Stimulated activated CD8-positive, alpha-beta memory T cell treated with anti-CD3 and anti-CD28 coated beads, Interleukin-2, amount 100 ng/mL, for 48 hours (primary cell): ENCODE measurements around the gene ZMYND11.
"Not testable (repeated sequence)": the region's sequence is repeated elsewhere in the genome, so short reads cannot be mapped to it uniquely, and the experiment has no call there.

Experiments used
- DNase-seq, 2 donors: peaks; one replicate each; pipeline ENCODE4 v3.0.0-alpha.2; 2020; ENCODE audit warnings: low read depth in 2 of 2

Gene ZMYND11

DNA sequence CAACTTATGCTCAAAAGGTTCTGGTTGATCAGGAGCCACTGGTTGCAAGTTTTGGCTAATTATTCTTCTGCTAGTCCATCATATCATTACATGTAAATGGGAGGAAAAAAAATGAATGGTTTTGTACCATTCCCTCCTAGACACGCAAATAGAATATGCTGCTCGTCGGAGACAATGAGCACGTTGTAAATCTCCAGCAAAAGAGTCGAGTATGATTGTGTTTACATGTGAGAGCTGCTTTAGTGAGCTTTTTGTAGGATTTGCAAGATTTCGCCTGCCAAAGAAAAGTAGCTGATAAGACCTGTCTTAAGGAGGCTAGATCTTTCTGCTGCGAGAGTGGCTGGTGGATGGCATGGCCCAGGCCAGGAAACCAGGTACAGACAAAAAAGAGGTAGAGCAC, 109.0 kb downstream of the ZMYND11 start:
- DNase-seq = no peak

DNA sequence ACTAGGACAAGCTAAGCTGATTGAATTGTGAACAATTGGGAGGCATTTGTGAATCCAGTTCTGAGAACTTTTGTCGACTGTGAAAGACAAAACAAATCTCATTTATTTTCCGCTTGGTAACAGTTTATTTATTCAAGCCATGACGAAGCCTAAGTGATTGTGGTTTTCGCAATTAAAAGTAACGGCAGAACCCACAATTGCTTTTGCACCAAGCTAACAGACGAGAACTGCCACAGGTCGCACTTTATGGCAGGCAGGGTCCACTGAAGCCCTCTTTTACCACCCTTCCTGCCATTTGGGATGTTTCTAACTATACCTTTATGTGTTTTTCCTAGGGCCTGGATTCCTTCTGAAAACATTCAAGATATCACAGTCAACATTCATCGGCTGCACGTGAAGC, 111.2 kb downstream of the ZMYND11 start:
- DNase-seq = no peak

DNA sequence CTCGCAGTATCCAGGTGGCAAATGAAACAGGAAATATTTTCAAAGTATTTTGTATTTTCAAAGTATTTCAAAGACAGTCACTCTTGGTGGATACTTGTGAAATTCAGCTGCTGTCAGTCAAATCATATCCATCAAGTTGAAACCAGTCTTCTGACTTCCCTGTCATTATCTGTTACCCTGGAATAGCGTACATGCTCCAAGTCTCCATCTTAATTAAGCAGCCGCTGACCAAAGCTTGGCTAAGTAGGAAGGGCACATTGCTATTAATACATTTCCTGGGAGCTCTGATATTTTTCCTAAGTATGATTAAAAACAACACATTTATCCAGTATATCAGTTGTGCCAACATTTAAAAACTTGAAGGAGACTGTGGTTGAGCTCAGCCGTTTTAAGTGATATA, 112.2 kb downstream of the ZMYND11 start:
- no peak for DNase-seq

DNA sequence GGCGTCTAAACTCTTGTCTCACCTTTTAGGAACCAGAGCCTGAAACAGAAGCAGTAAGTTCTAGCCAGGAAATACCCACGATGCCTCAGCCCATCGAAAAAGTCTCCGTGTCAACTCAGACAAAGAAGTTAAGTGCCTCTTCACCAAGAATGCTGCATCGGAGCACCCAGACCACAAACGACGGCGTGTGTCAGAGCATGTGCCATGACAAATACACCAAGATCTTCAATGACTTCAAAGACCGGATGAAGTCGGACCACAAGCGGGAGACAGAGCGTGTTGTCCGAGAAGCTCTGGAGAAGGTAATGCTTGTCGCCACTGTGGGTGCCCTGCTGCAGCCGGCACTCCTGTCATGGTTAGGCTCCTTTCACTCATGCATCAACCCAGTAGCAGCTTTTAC, 113.1 kb downstream of the ZMYND11 start:
- no peak for DNase-seq

DNA sequence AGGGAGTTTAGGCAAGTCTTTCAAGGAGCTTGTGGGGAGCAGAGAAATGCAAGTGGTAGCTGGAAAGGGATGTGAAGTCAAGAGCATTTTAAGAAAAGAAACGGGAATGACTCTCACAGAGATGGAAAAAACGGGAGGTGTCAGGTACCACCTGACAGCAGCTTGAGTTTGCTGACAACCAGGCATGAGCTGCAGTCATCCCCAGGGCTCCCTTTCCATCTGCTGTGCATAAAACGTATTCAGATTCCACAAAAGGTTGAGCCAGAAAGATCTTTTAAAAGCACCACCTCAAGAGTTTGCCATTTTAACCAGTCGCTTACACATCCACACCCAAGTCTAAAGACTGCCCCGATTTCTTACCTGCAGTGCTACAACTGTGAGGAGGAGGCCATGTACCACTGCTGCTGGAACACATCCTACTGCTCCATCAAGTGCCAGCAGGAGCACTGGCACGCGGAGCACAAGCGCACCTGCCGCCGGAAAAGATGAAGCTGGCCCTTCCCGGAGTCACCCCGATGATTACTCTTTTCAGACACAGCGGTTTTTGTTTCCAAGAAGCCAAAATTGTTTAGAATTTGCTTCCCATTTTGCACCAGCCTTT, 116.8 kb downstream of the ZMYND11 start:
- no peak for DNase-seq

DNA sequence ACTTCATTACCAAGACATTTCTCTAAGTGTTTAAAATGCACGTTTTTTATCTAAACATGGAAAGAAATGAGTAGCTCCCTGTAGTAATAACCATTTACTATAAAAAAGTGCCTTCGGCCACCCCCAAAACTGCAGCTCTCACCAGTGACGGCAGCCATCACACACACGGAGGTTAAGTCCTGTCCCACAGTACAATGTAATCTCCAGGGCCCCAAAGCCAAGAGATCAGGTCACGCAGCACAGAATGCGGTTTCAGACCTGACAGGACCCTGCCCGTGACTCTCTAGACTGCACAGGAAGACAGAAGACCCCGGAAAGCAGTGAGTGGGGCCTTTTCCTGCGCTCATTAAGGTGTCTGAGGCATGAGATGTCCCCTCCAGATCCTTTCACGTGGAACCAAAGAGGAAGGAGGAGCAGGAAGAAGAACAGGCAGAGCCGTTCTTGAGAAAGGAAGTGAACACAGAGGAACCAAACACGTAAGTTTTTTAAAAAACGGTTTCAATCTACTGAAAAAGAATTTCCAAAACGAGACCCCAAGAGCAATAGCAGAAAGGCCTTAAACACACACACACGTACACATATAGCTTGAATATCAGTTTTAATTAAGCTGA, 125.7 kb downstream of the ZMYND11 start:
- DNase-seq = no peak

DNA sequence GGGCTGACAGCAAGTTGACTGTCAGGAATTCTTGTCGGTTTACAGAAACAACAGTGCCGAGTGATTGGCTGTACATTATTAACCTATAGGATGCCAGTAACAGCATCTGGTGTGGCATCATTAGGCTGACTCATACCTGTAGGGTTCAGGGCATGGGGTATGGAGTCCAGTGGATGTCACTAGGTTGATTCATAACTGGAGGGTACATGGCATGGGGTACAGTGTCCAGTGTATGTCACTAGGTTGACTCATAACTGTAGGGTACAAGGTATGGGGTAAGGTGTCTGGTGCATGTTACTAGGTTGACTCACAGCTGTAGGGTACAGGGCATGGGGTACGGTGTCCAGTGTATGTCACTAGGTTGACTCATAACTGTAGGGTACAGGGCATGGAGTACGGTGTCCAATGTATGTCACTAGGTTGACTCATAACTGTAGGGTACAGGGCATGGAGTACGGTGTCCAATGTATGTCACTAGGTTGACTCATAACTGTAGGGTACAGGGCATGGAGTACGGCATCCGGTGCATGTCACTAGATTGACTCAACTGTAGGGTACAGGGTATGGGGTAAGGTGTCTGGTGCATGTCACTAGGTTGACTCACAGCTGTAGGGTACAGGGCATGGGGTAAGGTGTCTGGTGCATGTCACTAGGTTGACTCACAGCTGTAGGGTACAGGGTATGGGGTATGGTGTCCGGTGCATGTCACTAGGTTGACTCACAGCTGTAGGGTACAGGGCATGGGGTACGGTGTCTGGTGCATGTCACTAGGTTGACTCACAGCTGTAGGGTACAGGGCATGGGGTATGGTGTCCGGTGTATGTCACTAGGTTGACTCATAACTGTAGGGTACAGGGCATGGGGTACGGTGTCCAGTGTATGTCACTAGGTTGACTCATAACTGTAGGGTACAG, 129.2 kb downstream of the ZMYND11 start:
- not testable (repeated sequence) for DNase-seq

DNA sequence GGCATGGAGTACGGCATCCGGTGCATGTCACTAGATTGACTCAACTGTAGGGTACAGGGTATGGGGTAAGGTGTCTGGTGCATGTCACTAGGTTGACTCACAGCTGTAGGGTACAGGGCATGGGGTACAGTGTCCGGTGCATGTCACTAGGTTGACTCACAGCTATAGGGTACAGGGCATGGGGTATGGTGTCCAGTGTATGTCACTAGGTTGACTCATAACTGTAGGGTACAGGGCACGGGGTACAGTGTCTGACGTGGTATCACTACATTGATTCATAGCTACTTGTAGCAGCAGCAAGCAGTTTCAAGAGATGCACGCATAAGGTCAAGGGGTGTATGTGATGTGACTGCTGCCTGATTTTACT, 129.8 kb downstream of the ZMYND11 start:
- DNase-seq = not testable (repeated sequence)

DNA sequence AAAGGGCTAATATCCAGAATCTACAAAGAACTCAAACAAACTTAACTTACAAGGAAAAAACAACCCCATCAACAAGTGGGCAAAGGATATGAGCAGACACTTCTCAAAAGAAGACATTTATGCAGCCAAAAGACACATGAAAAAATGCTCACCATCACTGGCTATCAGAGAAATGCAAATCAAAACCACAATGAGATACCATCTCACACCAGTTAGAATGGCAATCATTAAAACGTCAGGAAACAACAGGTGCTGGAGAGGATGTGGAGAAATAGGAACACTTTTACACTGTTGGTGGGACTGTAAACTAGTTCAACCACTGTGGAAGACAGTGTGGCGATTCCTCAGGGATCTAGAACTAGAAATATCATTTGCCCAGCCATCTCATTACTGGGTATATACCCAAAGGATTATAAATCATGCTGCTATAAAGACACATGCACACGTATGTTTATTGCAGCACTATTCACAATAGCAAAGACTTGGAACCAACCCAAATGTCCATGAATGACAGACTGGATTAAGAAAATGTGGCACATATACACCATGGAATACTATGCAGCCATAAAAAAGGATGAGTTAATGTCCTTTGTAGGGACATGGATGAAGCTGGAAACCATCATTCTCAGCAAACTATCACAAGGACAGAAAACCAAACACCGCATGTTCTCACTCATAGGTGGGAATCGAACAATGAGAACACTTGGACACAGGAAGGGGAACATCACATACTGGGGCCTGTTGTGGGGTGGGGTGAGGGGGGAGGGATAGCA, 130.7 kb downstream of the ZMYND11 start:
- DNase-seq = not testable (repeated sequence)

DNA sequence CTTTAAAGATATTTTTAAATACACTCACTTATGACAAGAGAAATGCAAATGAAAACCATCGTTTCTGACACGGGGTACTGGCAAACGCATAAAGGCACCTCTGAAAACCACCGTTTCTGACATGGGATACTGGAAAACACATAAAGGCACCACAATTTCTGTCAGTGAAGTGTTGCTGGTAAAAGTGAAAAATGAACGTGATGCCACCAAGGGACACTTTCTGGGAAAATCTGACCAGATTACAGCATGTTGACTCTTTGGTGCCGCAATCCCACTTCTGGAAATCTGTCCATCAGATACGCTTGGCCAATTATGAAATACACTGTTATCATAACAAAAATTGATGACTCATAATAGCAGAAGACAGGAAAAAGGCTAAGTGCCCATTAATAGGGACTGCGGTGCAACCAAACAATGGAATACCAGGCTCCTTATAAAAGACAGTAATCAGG, 131.7 kb downstream of the ZMYND11 start:
- DNase-seq = no peak

DNA sequence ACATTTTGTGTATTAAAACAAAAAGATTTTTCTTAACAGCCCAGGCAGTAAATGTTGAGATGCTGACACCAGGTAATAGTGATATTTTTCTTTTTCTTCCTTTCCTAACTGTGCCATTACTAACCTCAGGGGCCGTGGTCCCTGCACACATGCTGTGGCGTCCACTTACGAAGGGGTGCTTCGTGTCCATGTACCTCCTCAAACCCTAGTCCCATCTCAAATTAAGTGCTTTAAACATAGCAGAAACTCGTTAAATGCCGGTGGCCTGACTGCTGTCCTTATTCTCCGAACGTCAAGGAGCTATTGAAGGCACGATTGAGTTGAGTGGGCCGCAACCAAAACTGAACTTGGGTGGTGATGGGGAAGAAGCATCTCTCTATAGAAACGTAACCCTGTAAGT, 132.4 kb downstream of the ZMYND11 start:
- DNase-seq = no peak

DNA sequence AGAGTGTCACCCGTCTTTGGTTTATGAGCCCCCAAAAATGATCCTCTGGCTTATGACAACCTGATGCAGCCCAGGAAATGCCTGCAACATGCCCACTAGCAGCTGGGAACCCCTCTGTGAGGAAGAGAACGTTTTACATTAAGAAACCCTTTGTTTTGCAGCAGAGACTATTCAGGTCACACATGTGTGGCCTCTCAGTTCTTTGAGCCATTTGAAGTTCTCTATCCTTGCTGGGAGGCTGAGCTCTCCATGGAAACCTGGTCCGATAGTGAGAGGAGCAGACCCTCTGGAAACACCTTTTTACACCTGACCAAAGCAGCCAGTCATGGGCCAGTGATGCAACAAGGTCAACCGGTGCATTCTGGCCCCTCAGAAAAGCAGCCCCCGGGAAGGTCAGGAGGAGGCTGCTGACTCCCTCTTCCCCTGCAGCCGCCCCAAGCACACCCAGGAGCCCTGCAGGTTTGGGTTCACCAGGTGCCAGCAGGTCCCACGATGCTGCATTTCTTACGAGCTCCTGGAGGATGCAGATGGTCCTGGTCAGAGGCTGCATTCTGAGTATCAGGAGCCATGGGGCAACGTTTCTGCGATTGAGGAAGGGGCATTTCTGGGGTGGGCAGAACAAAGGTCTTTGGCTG, 134.3 kb downstream of the ZMYND11 start:
- no peak for DNase-seq

DNA sequence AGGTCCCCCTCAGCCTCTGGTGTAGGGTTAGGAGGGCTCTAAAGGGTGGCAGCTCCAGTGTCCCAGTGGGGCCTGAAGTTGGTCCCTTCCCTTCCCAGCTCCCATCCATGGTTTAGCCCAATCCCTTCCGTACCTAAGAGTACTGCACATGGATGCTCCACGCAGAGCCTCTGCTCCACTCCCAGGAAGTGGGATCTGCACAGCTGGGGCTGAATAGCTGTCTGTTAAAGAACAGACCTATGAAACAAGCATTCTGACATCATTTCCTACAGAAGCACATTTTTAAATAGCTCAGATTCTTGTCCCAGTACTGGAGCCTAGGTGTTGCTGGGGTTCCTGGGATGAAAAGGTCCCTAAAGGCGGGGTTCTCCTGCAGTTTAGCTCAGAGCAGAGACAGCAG, 135.9 kb downstream of the ZMYND11 start:
- no peak for DNase-seq

DNA sequence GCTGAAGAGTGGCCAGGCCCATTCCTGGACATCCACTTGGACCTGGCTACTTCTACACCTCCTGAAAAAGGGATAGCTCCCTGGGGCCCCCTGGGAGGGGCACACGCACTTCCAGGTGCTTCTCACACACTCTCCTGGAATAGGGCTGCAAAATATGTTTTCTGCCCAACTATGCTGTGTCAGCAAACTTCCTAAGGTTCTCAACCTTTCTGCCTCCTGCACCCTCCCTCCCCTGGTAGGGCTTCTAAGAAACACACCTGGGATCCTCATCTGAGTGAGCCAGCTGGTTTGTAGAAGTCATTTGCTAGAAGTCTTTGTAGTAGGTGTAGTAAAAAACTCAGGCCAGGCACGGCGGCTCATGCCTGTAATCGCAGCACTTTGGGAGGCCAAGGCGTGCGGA, 136.5 kb downstream of the ZMYND11 start:
- no peak for DNase-seq

DNA sequence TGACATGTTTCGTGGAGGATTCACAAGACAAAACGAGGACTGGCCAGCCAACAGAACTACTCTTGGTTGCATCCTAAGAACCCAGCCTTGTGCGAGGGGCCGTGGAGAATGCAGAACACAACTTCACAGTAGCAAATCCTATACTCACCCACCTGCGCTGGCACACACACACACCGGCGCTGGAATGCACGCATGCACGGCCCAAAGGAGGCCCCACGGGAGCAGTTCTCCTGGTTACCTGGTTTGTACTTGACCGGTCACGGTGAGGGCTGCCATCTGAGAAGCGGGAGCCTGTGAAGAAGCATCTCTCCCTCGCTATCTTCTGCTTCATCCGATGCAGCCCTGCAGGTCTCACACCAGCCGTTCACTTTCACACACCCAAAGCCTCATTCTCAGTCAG, 137.8 kb downstream of the ZMYND11 start:
- DNase-seq = no peak

DNA sequence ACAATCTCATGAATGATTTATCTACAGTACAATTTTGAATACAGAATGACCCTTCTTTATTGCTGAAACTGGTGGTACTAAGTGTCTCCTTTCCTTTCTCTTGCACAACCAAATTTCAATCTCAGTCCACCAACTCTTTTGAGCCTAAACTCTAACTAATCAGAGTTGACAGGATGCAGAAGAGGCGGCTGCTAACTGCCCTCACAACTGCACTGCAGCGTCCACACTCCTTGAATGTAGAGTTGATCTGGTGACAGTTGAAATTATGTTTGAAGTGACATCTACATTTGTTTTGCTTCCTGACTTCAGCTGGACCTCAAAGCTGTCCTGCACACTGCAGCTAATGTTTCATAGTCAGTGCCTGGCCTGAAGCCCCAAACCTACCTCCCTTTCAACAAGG, 139.6 kb downstream of the ZMYND11 start:
- DNase-seq = no peak

DNA sequence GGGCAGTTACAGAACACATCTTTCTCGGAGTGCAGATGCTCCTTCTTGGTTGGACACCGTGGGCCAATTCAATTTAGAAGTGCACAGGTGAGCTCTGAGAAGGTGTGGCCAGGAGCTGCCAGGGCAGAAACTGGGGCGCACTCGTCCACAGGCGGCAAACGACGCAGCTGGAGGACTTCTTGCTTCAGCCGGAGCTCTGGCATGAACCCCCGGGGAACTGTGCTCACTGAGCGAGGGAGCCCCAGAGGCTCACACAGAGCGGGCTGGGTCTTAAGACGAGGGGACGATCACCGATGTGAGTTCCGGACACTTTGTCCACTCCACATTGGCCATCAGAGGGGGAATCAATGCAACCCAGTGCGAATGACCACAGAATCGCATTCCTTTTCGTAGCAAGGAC, 140.4 kb downstream of the ZMYND11 start:
- DNase-seq = no peak

DNA sequence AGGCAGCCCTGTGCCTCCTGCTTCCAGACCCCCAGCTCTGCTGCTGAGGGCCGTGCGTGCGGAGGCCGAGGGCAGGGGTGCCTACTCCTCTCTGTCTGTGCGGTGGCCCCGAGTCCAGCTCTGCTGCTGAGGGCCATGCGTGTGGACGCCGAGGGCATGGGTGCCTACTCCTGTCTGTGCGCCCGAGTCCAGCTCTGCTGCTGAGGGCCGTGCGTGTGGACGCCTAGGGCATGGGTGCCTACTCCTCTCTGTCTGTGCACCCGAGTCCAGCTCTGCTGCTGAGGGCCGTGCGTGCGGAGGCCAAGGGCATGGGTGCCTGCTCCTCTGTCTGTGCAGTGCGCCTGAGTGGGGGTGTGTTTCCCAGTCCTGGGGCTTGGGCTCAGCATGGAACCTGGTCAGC, 142.7 kb downstream of the ZMYND11 start:
- DNase-seq = no peak

DNA sequence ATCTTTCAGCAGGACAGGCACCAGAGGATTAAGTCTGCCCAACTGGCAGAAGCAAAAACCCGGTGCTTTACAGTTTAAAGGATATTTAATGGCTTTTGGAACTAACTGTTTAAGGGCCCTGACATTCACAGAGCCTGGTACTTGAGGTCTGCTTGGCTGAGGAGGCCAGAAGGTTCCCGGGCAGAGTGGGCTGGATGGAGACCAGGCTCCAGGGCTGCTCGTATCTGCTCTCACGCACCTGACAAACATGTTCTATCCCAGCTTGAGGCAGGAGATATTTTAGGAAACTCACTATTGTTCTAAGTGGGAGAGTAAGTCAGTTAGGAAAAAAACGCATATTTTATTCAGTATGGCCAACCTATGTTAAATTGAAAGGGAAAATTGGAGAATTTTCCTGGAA, 143.5 kb downstream of the ZMYND11 start:
- DNase-seq = no peak

DNA sequence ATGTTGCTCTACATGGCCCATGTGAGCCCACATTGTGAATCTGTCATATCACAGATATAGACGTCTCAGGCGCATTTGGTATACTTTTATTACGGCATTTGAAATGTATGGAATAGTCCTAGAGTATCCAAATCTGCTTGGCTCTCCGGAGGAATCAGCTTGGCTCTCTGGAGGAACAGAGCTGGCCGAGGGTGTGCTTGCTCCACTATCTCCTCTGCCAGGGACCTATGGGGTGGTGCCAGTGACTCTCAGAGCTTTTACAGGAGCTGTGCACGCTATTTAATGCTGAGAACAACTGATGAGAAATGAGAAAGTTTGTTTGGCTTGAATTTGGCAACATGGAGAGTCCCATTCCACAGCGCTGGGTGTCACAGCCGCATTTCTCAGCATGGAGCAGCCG, 144.0 kb downstream of the ZMYND11 start:
- DNase-seq = no peak

DNA sequence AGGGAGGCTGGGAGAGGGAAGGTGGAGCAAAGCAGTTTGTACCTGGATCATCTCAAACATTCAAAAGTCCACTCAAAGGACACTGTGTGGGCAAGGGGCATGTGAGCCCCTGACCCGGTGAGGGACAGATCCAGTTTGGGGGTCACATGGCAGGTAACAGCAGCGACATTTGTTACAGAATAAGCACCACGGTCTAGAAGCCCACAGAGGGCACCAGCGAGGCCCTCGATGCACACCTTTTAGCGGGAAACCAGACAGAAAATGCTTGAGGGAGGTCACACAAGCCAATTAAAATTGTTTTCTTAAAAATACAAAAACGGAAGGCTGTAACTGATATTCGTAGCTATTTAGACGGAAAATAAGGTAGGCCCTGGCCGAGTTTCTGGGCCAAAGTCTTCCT, 144.4 kb downstream of the ZMYND11 start:
- DNase-seq = no peak
